HEK293T (cell line): ENCODE data around the gene SLC16A8.
"Not testable (repeated sequence)": the region's sequence is repeated elsewhere in the genome, so short reads cannot be mapped to it uniquely, and the experiment has no call there.

Experiments used
- ARNT ChIP-seq: fragments of 450-650 bp; IDR thresholded peaks from 2 replicates; pipeline ENCODE4 v1.6.1; 2017; ENCODE audit warnings: mild to moderate bottlenecking
- BHLHE40 ChIP-seq: fragments of 450-650 bp; IDR thresholded peaks from 2 replicates; pipeline ENCODE4 v1.6.1; 2016; ENCODE audit warnings: mild to moderate bottlenecking, moderate library complexity, borderline replicate concordance
- CTBP1 ChIP-seq: fragments of 450-650 bp; IDR thresholded peaks from 2 replicates; pipeline ENCODE4 v1.6.1; 2016; ENCODE audit warnings: borderline replicate concordance
- ELF4 ChIP-seq: fragments of 450-650 bp; IDR thresholded peaks from 2 replicates; pipeline ENCODE4 v1.6.1; 2017; ENCODE audit warnings: antibody characterized with exemption
- FOXA1 ChIP-seq: fragments of 450-650 bp; IDR thresholded peaks from 2 replicates; pipeline ENCODE4 v1.6.1; 2016; ENCODE audit warnings: mild to moderate bottlenecking
- FOXK2 ChIP-seq: fragments of 450-650 bp; IDR thresholded peaks from 2 replicates; pipeline ENCODE4 v1.6.1; 2016; ENCODE audit warnings: mild to moderate bottlenecking
- FOXM1 ChIP-seq: fragments of 450-650 bp; IDR thresholded peaks from 2 replicates; pipeline ENCODE4 v1.6.1; 2017; ENCODE audit warnings: mild to moderate bottlenecking, borderline replicate concordance
- L3MBTL2 ChIP-seq: fragments of 450-650 bp; conservative IDR thresholded peaks from 2 replicates; pipeline ENCODE4 v1.6.1; 2016; ENCODE audit warnings: mild to moderate bottlenecking
- LEF1 ChIP-seq: fragments of 450-650 bp; IDR thresholded peaks from 2 replicates; pipeline ENCODE4 v1.6.1; 2017; ENCODE audit warnings: mild to moderate bottlenecking, borderline replicate concordance
- SP1 ChIP-seq: fragments of 450-650 bp; IDR thresholded peaks from 2 replicates; pipeline ENCODE4 v1.6.1; 2017
- TARDBP ChIP-seq: fragments of 450-650 bp; IDR thresholded peaks from 2 replicates; pipeline ENCODE4 v1.6.1; 2016
- ZNF384 ChIP-seq: fragments of 450-650 bp; IDR thresholded peaks from 2 replicates; pipeline ENCODE4 v1.6.1; 2016

DNA sequence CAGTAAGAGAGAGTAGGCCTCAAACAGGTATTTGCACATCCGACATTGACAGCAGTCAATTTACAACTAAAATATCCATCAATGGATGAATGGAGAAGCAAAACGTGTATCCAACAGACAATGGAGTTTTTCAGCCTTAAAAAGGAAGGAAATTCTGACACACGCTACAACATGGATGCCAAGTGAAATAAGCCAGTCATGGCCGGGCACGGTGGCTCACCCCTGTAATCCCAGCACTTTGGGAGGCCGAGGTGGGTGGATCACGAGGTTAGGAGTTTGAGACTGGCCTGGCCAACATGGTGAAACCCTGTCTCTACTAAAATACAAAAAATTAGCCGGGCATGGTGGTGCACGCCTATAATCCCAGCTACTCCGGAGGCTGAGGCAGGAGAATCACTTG, 33.6 kb upstream of the SLC16A8 start:
- TF ChIP-seq FOXM1, LEF1, FOXK2, FOXA1, SP1, ELF4, ARNT, BHLHE40, L3MBTL2, CTBP1, ZNF384, TARDBP: not testable (repeated sequence)
